GM23338 (cell line): ENCODE data around the gene EPB41L4A. TPM values are rescaled to one million over a fixed set of nuclear protein-coding genes. Genes with fewer than 3 reads are reported as not detected.

Source experiments
- ATAC-seq: fragments of 200-7000 bp; cut with Tn5 transposase; 3 replicates; pipeline ENCODE4 v1.9.1; 2020
- DNase-seq: peaks from one replicate; pipeline ENCODE4 v3.0.0-alpha.2; 2015; ENCODE audit warnings: low spot score
- H2AFZ ChIP-seq: fragments of 200-600 bp; sonication (generic); 2 replicates; pipeline ENCODE4 v1.8.0; 2016; ENCODE audit warnings: antibody characterized with exemption, mild to moderate bottlenecking, moderate library complexity
- H3F3A ChIP-seq: fragments of 200-600 bp; sonication (generic); replicated peaks from 2 replicates; pipeline ENCODE4 v1.8.0; 2017; ENCODE audit warnings: antibody characterized with exemption, mixed run types, low read depth
- H3K27ac ChIP-seq: fragments of 200-600 bp; sonication (generic); 2 replicates; pipeline ENCODE4 v1.6.1; 2016; ENCODE audit warnings: low read depth
- H3K27me3 ChIP-seq: fragments of 200-600 bp; sonication (generic); 2 replicates; pipeline ENCODE4 v1.8.0; 2016; ENCODE audit warnings: mild to moderate bottlenecking, mixed run types, moderate library complexity; ENCODE audit not compliant: insufficient read depth
- H3K36me3 ChIP-seq: fragments of 200-600 bp; sonication (generic); 2 replicates; pipeline ENCODE4 v1.8.0; 2016; ENCODE audit warnings: mild to moderate bottlenecking; ENCODE audit not compliant: insufficient read depth
- H3K4me1 ChIP-seq: fragments of 200-600 bp; sonication (generic); 2 replicates; pipeline ENCODE4 v1.8.0; 2016; ENCODE audit warnings: mild to moderate bottlenecking, moderate library complexity; ENCODE audit not compliant: insufficient read depth
- H3K4me2 ChIP-seq: fragments of 200-600 bp; sonication (generic); 2 replicates; pipeline ENCODE4 v1.7.1; 2017; ENCODE audit warnings: mixed run types
- H3K4me3 ChIP-seq: fragments of 200-600 bp; sonication (generic); 2 replicates; pipeline ENCODE4 v1.6.1; 2016; ENCODE audit warnings: mixed run types
- H3K79me2 ChIP-seq: fragments of 200-600 bp; sonication (generic); replicated peaks from 2 replicates; pipeline ENCODE4 v1.8.0; 2017; ENCODE audit warnings: mild to moderate bottlenecking; ENCODE audit not compliant: insufficient read depth
- H3K9me2 ChIP-seq: fragments of 200-600 bp; sonication (generic); 2 replicates; pipeline ENCODE4 v1.8.0; 2017; ENCODE audit not compliant: insufficient read depth
- H4K20me1 ChIP-seq: fragments of 200-600 bp; sonication (generic); replicated peaks from 2 replicates; pipeline ENCODE4 v1.8.0; 2017; ENCODE audit warnings: mild to moderate bottlenecking; ENCODE audit not compliant: insufficient read depth
- H3K27ac Mint-ChIP-seq: 2 replicates; pipeline ENCODE4 v1.8.0; 2020; ENCODE audit warnings: inconsistent platforms, mild to moderate bottlenecking, moderate library complexity, mixed read lengths
- H3K27me3 Mint-ChIP-seq: 3 replicates; pipeline ENCODE4 v1.8.0; 2022; ENCODE audit warnings: low read depth, mild to moderate bottlenecking, moderate library complexity, mixed read lengths, inconsistent platforms; ENCODE audit not compliant: insufficient read depth, poor library complexity
- H3K36me3 Mint-ChIP-seq: 3 replicates; pipeline ENCODE4 v1.8.0; 2021; ENCODE audit warnings: low read depth, mild to moderate bottlenecking, inconsistent platforms, moderate library complexity, mixed read lengths
- H3K4me1 Mint-ChIP-seq: 3 replicates; pipeline ENCODE4 v1.8.0; 2020; ENCODE audit warnings: mild to moderate bottlenecking, inconsistent platforms, mixed read lengths
- H3K4me3 Mint-ChIP-seq: 3 replicates; pipeline ENCODE4 v1.8.0; 2021; ENCODE audit warnings: moderate library complexity, mild to moderate bottlenecking, inconsistent platforms, mixed read lengths
- H3K9me3 Mint-ChIP-seq: 3 replicates; pipeline ENCODE4 v1.8.0; 2020; ENCODE audit warnings: moderate library complexity, mild to moderate bottlenecking, inconsistent platforms, mixed read lengths
- CREB1 ChIP-seq: fragments of 250-450 bp; sonication (Bioruptor Pico); IDR thresholded peaks from 2 replicates; pipeline ENCODE4 v1.5.0; 2020; ENCODE audit warnings: low read depth, mild to moderate bottlenecking, moderate library complexity
- EZH2 ChIP-seq: fragments of 200-600 bp; sonication (generic); IDR thresholded peaks from one replicate; pipeline ENCODE4 v1.8.0; 2017; ENCODE audit warnings: antibody characterized with exemption, mild to moderate bottlenecking, low read depth; ENCODE audit not compliant: unreplicated experiment
- JUNB ChIP-seq: IDR thresholded peaks from one replicate; pipeline ENCODE4 v1.6.1; 2016; ENCODE audit warnings: antibody characterized with exemption; ENCODE audit not compliant: unreplicated experiment
- POLR2AphosphoS5 ChIP-seq: IDR thresholded peaks from 2 replicates; pipeline ENCODE4 v1.6.1; 2016; ENCODE audit warnings: antibody characterized with exemption, low read depth
- STAT1 ChIP-seq: IDR thresholded peaks from one replicate; pipeline ENCODE4 v1.6.1; 2016; ENCODE audit warnings: antibody characterized with exemption; ENCODE audit not compliant: unreplicated experiment
- ZNF331 ChIP-seq: fragments of 250-450 bp; sonication (Bioruptor Pico); IDR thresholded peaks from 2 replicates; pipeline ENCODE4 v1.5.0; 2020; ENCODE audit warnings: low read depth, mild to moderate bottlenecking, moderate library complexity
- polyA plus RNA-seq: library from polyadenylated mRNA; unstranded; fragments of >200 nt; fragmentation: Nextera tagmentation; extraction: Ambion mirVana; gene quantifications from 2 replicates; pipeline ENCODE4 v1.2.1, GENCODE V29; 2016
- total RNA-seq: library from RNA; depleted of rRNA; stranded (reverse); fragments of >200 nt; shearing (Covaris generic); gene quantifications from 2 replicates; pipeline ENCODE4 v1.2.3, GENCODE V29; 2014
- TF ChIP-seq, protein P1 (sequence below), 2 experiments: fragments of 200-600 bp in 1 of 2; sonication (generic) in 1 of 2; conservative IDR thresholded peaks; 2 replicates each; pipeline versions ENCODE4 v1.5.1 to v1.6.1; 2016 to 2017; ENCODE audit warnings: antibody characterized with exemption in 2 of 2, low read depth in 2 of 2, mild to moderate bottlenecking in 2 of 2, moderate library complexity in 1 of 2
- TF ChIP-seq, protein P2 (sequence below): fragments of 250-450 bp; sonication (Bioruptor Pico); IDR thresholded peaks from 2 replicates; pipeline ENCODE4 v1.5.0; 2020; ENCODE audit warnings: mild to moderate bottlenecking, moderate library complexity
- TF ChIP-seq, protein P3 (sequence below): IDR thresholded peaks from 2 replicates; pipeline ENCODE4 v1.6.1; 2016; ENCODE audit warnings: antibody characterized with exemption
- TF ChIP-seq, protein P4 (sequence below): IDR thresholded peaks from one replicate; pipeline ENCODE4 v1.6.1; 2018; ENCODE audit warnings: antibody characterized with exemption; ENCODE audit not compliant: unreplicated experiment

Gene EPB41L4A
- total and polyA plus RNA-seq, 2 experiments from 2014 or later = 5.7 to 6.0 TPM

DNA sequence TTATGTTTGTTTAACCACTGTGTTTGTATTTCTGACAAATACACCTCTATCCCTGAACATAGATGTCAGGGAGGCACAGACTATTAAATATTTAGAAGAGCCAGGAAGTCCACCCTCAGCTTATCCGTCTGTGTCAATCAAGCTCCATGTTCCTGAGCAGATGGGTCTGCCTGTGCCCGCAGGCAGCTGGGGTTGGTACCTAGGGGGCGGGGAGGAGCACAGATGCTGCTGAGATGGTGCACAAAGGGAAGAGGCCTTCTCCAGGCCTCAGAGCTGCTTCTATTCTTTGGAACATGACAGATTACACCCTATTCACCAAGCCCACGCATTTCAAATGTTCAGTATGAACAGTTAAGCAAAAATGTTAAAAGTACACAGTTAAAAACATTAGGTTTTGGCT, 142.1 kb downstream of the EPB41L4A start:
- Histone ChIP-seq H3K27me3 (no peaks in the 10 kb centered on the region), H3K79me2 (no peaks in the 10 kb centered on the region), H4K20me1 (no peaks in the 10 kb centered on the region), H3K4me2 (no peak overlapping the region), H3K4me1 (no peaks in the 10 kb centered on the region), H3K27ac (no peak overlapping the region), H3K36me3 (no peaks in the 10 kb centered on the region), H3K4me3 (no peak overlapping the region), H2AFZ (no peak overlapping the region), H3F3A (no peaks in the 10 kb centered on the region), H3K9me2 (no peaks in the 10 kb centered on the region)
- no peaks in the 10 kb centered on the region for H3K36me3 Mint-ChIP-seq
- peak; percentile 28 for DNase-seq
- H3K27me3 Mint-ChIP-seq = no peaks in the 10 kb centered on the region
- no peaks in the 10 kb centered on the region for H3K9me3 Mint-ChIP-seq
- H3K4me3 Mint-ChIP-seq = no peak overlapping the region
- TF ChIP-seq, protein P1, sequence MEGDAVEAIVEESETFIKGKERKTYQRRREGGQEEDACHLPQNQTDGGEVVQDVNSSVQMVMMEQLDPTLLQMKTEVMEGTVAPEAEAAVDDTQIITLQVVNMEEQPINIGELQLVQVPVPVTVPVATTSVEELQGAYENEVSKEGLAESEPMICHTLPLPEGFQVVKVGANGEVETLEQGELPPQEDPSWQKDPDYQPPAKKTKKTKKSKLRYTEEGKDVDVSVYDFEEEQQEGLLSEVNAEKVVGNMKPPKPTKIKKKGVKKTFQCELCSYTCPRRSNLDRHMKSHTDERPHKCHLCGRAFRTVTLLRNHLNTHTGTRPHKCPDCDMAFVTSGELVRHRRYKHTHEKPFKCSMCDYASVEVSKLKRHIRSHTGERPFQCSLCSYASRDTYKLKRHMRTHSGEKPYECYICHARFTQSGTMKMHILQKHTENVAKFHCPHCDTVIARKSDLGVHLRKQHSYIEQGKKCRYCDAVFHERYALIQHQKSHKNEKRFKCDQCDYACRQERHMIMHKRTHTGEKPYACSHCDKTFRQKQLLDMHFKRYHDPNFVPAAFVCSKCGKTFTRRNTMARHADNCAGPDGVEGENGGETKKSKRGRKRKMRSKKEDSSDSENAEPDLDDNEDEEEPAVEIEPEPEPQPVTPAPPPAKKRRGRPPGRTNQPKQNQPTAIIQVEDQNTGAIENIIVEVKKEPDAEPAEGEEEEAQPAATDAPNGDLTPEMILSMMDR (conservative IDR thresholded peaks at IDR 0.05; ENCODE audit: low read depth in 2 of 2) = peak in 1 of 2 experiments; percentile 36; a peak in 2 of 4 replicates
- no peak for TF ChIP-seq POLR2AphosphoS5
- TF ChIP-seq STAT1 = no peak
- TF ChIP-seq EZH2 = no peak
- ATAC-seq = peak; percentile 67
- H3K4me1 Mint-ChIP-seq = no peaks in the 10 kb centered on the region; the same call in 2 of the 3 replicates
- no peak overlapping the region for H3K27ac Mint-ChIP-seq

DNA sequence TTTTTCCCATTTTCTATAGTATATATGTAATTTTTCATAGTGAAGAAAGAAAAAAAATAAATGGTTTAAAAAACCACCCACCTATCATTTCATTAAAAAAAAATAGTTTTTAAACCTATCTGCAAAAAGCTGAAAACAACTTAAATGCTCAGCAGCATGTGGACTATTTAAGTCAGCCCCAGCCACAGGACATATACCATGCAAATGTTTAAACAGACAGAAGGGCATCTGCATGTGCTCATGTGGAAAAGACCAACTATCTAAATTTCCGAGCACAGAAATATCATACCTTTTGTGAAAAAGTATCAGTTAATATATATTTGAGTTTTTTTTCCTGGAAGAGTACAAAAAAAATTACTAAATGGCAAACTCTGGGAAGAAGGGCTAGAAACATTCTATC, 143.4 kb downstream of the EPB41L4A start:
- Histone ChIP-seq H3K4me3 (no peak overlapping the region), H3K4me1 (no peaks in the 10 kb centered on the region), H3K79me2 (no peaks in the 10 kb centered on the region), H3K4me2 (no peak overlapping the region), H3K36me3 (no peaks in the 10 kb centered on the region), H3K9me2 (no peaks in the 10 kb centered on the region), H2AFZ (no peak overlapping the region), H3K27me3 (no peaks in the 10 kb centered on the region), H4K20me1 (no peaks in the 10 kb centered on the region), H3F3A (no peaks in the 10 kb centered on the region), H3K27ac (no peak overlapping the region)
- Mint-ChIP-seq H3K4me3 (no peak overlapping the region), H3K36me3 (no peaks in the 10 kb centered on the region), H3K4me1 (no peaks in the 10 kb centered on the region; the same call in 2 of the 3 replicates), H3K27me3 (no peaks in the 10 kb centered on the region), H3K27ac (no peak overlapping the region), H3K9me3 (no peaks in the 10 kb centered on the region)
- ATAC-seq (no peak), DNase-seq (no peak)
- TF ChIP-seq, protein P2, sequence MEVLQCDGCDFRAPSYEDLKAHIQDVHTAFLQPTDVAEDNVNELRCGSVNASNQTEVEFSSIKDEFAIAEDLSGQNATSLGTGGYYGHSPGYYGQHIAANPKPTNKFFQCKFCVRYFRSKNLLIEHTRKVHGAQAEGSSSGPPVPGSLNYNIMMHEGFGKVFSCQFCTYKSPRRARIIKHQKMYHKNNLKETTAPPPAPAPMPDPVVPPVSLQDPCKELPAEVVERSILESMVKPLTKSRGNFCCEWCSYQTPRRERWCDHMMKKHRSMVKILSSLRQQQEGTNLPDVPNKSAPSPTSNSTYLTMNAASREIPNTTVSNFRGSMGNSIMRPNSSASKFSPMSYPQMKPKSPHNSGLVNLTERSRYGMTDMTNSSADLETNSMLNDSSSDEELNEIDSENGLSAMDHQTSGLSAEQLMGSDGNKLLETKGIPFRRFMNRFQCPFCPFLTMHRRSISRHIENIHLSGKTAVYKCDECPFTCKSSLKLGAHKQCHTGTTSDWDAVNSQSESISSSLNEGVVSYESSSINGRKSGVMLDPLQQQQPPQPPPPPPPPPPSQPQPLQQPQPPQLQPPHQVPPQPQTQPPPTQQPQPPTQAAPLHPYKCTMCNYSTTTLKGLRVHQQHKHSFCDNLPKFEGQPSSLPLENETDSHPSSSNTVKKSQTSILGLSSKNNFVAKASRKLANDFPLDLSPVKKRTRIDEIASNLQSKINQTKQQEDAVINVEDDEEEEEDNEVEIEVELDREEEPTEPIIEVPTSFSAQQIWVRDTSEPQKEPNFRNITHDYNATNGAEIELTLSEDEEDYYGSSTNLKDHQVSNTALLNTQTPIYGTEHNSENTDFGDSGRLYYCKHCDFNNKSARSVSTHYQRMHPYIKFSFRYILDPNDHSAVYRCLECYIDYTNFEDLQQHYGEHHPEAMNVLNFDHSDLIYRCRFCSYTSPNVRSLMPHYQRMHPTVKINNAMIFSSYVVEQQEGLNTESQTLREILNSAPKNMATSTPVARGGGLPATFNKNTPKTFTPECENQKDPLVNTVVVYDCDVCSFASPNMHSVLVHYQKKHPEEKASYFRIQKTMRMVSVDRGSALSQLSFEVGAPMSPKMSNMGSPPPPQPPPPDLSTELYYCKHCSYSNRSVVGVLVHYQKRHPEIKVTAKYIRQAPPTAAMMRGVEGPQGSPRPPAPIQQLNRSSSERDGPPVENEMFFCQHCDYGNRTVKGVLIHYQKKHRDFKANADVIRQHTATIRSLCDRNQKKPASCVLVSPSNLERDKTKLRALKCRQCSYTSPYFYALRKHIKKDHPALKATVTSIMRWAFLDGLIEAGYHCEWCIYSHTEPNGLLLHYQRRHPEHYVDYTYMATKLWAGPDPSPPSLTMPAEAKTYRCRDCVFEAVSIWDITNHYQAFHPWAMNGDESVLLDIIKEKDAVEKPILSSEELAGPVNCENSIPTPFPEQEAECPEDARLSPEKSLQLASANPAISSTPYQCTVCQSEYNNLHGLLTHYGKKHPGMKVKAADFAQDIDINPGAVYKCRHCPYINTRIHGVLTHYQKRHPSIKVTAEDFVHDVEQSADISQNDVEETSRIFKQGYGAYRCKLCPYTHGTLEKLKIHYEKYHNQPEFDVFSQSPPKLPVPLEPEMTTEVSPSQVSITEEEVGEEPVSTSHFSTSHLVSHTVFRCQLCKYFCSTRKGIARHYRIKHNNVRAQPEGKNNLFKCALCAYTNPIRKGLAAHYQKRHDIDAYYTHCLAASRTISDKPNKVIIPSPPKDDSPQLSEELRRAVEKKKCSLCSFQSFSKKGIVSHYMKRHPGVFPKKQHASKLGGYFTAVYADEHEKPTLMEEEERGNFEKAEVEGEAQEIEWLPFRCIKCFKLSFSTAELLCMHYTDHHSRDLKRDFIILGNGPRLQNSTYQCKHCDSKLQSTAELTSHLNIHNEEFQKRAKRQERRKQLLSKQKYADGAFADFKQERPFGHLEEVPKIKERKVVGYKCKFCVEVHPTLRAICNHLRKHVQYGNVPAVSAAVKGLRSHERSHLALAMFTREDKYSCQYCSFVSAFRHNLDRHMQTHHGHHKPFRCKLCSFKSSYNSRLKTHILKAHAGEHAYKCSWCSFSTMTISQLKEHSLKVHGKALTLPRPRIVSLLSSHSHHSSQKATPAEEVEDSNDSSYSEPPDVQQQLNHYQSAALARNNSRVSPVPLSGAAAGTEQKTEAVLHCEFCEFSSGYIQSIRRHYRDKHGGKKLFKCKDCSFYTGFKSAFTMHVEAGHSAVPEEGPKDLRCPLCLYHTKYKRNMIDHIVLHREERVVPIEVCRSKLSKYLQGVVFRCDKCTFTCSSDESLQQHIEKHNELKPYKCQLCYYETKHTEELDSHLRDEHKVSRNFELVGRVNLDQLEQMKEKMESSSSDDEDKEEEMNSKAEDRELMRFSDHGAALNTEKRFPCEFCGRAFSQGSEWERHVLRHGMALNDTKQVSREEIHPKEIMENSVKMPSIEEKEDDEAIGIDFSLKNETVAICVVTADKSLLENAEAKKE (CRISPR knock-in tag) = no peak
- TF ChIP-seq STAT1 = no peak
- no peak for TF ChIP-seq EZH2
- TF ChIP-seq, protein P3, sequence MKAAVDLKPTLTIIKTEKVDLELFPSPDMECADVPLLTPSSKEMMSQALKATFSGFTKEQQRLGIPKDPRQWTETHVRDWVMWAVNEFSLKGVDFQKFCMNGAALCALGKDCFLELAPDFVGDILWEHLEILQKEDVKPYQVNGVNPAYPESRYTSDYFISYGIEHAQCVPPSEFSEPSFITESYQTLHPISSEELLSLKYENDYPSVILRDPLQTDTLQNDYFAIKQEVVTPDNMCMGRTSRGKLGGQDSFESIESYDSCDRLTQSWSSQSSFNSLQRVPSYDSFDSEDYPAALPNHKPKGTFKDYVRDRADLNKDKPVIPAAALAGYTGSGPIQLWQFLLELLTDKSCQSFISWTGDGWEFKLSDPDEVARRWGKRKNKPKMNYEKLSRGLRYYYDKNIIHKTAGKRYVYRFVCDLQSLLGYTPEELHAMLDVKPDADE = no peak
- TF ChIP-seq, protein P4, sequence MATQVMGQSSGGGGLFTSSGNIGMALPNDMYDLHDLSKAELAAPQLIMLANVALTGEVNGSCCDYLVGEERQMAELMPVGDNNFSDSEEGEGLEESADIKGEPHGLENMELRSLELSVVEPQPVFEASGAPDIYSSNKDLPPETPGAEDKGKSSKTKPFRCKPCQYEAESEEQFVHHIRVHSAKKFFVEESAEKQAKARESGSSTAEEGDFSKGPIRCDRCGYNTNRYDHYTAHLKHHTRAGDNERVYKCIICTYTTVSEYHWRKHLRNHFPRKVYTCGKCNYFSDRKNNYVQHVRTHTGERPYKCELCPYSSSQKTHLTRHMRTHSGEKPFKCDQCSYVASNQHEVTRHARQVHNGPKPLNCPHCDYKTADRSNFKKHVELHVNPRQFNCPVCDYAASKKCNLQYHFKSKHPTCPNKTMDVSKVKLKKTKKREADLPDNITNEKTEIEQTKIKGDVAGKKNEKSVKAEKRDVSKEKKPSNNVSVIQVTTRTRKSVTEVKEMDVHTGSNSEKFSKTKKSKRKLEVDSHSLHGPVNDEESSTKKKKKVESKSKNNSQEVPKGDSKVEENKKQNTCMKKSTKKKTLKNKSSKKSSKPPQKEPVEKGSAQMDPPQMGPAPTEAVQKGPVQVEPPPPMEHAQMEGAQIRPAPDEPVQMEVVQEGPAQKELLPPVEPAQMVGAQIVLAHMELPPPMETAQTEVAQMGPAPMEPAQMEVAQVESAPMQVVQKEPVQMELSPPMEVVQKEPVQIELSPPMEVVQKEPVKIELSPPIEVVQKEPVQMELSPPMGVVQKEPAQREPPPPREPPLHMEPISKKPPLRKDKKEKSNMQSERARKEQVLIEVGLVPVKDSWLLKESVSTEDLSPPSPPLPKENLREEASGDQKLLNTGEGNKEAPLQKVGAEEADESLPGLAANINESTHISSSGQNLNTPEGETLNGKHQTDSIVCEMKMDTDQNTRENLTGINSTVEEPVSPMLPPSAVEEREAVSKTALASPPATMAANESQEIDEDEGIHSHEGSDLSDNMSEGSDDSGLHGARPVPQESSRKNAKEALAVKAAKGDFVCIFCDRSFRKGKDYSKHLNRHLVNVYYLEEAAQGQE = no peak
- TF ChIP-seq CREB1 = no peak
- TF ChIP-seq ZNF331 = no peak
- TF ChIP-seq JUNB = no peak
